Hepatocyte (in vitro differentiated cells): ENCODE results near the gene TLR4. TPM values are rescaled to one million over a fixed set of nuclear protein-coding genes. Genes with fewer than 3 reads are reported as not detected.

Source experiments
- DNase-seq: peaks from one replicate; pipeline ENCODE4 v3.0.0-alpha.2; 2016; ENCODE audit warnings: low spot score
- H2AFZ ChIP-seq: fragments of 200-600 bp; sonication (generic); 2 replicates; pipeline ENCODE4 v1.6.0; 2016; ENCODE audit warnings: antibody characterized with exemption, mild to moderate bottlenecking
- H3K27ac ChIP-seq: fragments of 200-600 bp; sonication (generic); 2 replicates; pipeline ENCODE4 v1.5.1; 2016; ENCODE audit warnings: mild to moderate bottlenecking
- H3K27me3 ChIP-seq: fragments of 200-600 bp; sonication (generic); 2 replicates; pipeline ENCODE4 v1.6.1; 2016
- H3K36me3 ChIP-seq: fragments of 200-600 bp; sonication (generic); replicated peaks from 2 replicates; pipeline ENCODE4 v1.5.1; 2016; ENCODE audit warnings: low read depth; ENCODE audit not compliant: insufficient read depth
- H3K4me1 ChIP-seq: fragments of 200-600 bp; sonication (generic); 2 replicates; pipeline ENCODE4 v1.5.1; 2016; ENCODE audit warnings: mild to moderate bottlenecking, moderate library complexity; ENCODE audit not compliant: insufficient read depth
- H3K4me2 ChIP-seq: fragments of 200-600 bp; sonication (generic); 2 replicates; pipeline ENCODE4 v1.6.0; 2016
- H3K4me3 ChIP-seq: fragments of 200-600 bp; sonication (generic); 2 replicates; pipeline ENCODE4 v1.5.1; 2016; ENCODE audit warnings: mild to moderate bottlenecking
- H3K79me2 ChIP-seq: fragments of 200-600 bp; sonication (generic); 2 replicates; pipeline ENCODE4 v1.6.0; 2017; ENCODE audit warnings: mild to moderate bottlenecking
- H3K9me2 ChIP-seq: fragments of 200-600 bp; sonication (generic); replicated peaks from 2 replicates; pipeline ENCODE4 v1.6.0; 2017; ENCODE audit warnings: mild to moderate bottlenecking; ENCODE audit not compliant: insufficient read depth
- H3K9me3 ChIP-seq: fragments of 200-600 bp; sonication (generic); 2 replicates; pipeline ENCODE4 v1.5.1; 2016; ENCODE audit warnings: low read depth, mild to moderate bottlenecking
- H4K20me1 ChIP-seq: fragments of 200-600 bp; sonication (generic); 2 replicates; pipeline ENCODE4 v1.6.0; 2016; ENCODE audit warnings: mild to moderate bottlenecking; ENCODE audit not compliant: insufficient read depth, poor library complexity, severe bottlenecking
- EZH2 ChIP-seq: fragments of 200-600 bp; sonication (generic); IDR thresholded peaks from 2 replicates; pipeline ENCODE4 v1.6.1; 2016; ENCODE audit warnings: antibody characterized with exemption, mild to moderate bottlenecking, borderline replicate concordance
- EZH2phosphoT487 ChIP-seq: fragments of 200-600 bp; sonication (generic); IDR thresholded peaks from one replicate; pipeline ENCODE4 v1.6.1; 2018; ENCODE audit warnings: antibody characterized with exemption, mild to moderate bottlenecking, low read depth, moderate library complexity; ENCODE audit not compliant: unreplicated experiment, severe bottlenecking
- WGBS: methylation state at CpG from one replicate; pipeline ENCODE4 v1.1.6; 2016; ENCODE audit warnings: low lambda C conversion rate; ENCODE audit errors: missing lambda C conversion rate; 5-methylcytosine and 5-hydroxymethylcytosine counted together
- polyA plus RNA-seq: library from polyadenylated mRNA; unstranded; fragments of >200 nt; fragmentation: Nextera tagmentation; extraction: Ambion mirVana; gene quantifications from 2 replicates; pipeline ENCODE4 v1.2.1, GENCODE V29; 2016
- total RNA-seq: library from RNA; depleted of rRNA; stranded (reverse); fragments of >200 nt; gene quantifications from 2 replicates; pipeline ENCODE4 v1.2.3, GENCODE V29; 2014
- TF ChIP-seq, protein P1 (sequence below): fragments of 200-600 bp; sonication (generic); IDR thresholded peaks from 2 replicates; pipeline ENCODE4 v1.5.1; 2016; ENCODE audit warnings: antibody characterized with exemption, mild to moderate bottlenecking; ENCODE audit not compliant: poor library complexity

TLR4 gene
- total and polyA plus RNA-seq, 2 experiments from 2014 or later: 0.33 to 1.7 TPM

- TF ChIP-seq EZH2 (no peak), EZH2phosphoT487 (no peak)
- TF ChIP-seq, protein P1, sequence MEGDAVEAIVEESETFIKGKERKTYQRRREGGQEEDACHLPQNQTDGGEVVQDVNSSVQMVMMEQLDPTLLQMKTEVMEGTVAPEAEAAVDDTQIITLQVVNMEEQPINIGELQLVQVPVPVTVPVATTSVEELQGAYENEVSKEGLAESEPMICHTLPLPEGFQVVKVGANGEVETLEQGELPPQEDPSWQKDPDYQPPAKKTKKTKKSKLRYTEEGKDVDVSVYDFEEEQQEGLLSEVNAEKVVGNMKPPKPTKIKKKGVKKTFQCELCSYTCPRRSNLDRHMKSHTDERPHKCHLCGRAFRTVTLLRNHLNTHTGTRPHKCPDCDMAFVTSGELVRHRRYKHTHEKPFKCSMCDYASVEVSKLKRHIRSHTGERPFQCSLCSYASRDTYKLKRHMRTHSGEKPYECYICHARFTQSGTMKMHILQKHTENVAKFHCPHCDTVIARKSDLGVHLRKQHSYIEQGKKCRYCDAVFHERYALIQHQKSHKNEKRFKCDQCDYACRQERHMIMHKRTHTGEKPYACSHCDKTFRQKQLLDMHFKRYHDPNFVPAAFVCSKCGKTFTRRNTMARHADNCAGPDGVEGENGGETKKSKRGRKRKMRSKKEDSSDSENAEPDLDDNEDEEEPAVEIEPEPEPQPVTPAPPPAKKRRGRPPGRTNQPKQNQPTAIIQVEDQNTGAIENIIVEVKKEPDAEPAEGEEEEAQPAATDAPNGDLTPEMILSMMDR: no peak
- H4K20me1 ChIP-seq: no peaks in the 10 kb centered on the region
- H2AFZ ChIP-seq: no peak overlapping the region
- no peak overlapping the region for H3K27ac ChIP-seq
- H3K4me2 ChIP-seq: no peak overlapping the region
- no peaks in the 10 kb centered on the region for H3K27me3 ChIP-seq
- H3K4me1 ChIP-seq: no peaks in the 10 kb centered on the region
- no peak for DNase-seq
- 45% methylated on average over 4 of the region's 4 CpGs for whole genome bisulfite sequencing
- no peaks in the 10 kb centered on the region for H3K79me2 ChIP-seq
- no peaks in the 10 kb centered on the region for H3K9me3 ChIP-seq
- no peaks in the 10 kb centered on the region for H3K9me2 ChIP-seq
- H3K4me3 ChIP-seq: no peak overlapping the region
- no peaks in the 10 kb centered on the region for H3K36me3 ChIP-seq
Observed at GRCh38 chr9:117763314-117763713, 59.1 kb downstream of the TLR4 start.

- Histone ChIP-seq H3K27ac (no peak overlapping the region), H3K27me3 (no peaks in the 10 kb centered on the region), H4K20me1 (no peaks in the 10 kb centered on the region), H3K4me2 (no peak overlapping the region), H3K9me3 (no peaks in the 10 kb centered on the region), H3K4me1 (no peaks in the 10 kb centered on the region), H2AFZ (no peak overlapping the region), H3K9me2 (no peaks in the 10 kb centered on the region), H3K79me2 (no peaks in the 10 kb centered on the region), H3K36me3 (no peaks in the 10 kb centered on the region), H3K4me3 (no peak overlapping the region)
- no peak for DNase-seq
- TF ChIP-seq EZH2 (no peak), EZH2phosphoT487 (no peak)
- TF ChIP-seq, protein P1: no peak
- WGBS: 64% methylated on average over 4 of the region's 4 CpGs
Observed at GRCh38 chr9:117768750-117769395, 64.7 kb downstream of the TLR4 start.

DNA sequence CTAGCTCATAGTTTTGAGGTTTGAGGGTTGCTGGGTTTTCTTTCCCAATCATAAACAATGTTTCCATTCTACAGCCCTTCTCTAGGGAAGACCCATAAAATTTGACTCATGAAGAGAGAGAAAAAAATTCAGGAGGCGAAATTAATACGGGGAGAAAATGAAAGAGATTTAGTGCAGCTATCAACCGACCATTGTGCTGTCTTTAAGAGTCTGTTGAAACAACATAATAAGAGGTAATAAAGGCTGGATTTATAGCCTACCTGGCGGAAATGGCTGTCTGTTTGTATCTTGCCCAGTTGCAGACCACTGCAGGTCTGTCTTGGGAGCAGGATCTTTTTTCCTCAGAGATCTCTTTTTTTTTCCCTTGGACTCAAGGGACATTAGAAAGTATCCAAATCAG is 66.9 kb downstream of the TLR4 start:
- Histone ChIP-seq H3K27me3 (no peaks in the 10 kb centered on the region), H4K20me1 (no peaks in the 10 kb centered on the region), H3K4me2 (peak overlapping the region; percentile 61), H3K4me1 (no peaks in the 10 kb centered on the region), H2AFZ (no peak overlapping the region), H3K36me3 (no peaks in the 10 kb centered on the region), H3K4me3 (no peak overlapping the region), H3K9me3 (no peaks in the 10 kb centered on the region), H3K9me2 (no peaks in the 10 kb centered on the region), H3K79me2 (no peaks in the 10 kb centered on the region), H3K27ac (peak overlapping the region; percentile 39)
- DNase-seq: peak; percentile 7
- TF ChIP-seq EZH2phosphoT487: no peak
- TF ChIP-seq, protein P1: no peak
- no peak for TF ChIP-seq EZH2
- 31% methylated on average over 4 of the region's 4 CpGs for WGBS
